ENCODE results near the gene DDX27.

- TF ChIP-seq POLR2A (IDR thresholded peaks at IDR 0.05) (no peak), CTCF (IDR thresholded peaks at IDR 0.05) (no peak)
Measured at GRCh38 chr20:49288250-49288751, 69.1 kb downstream of the DDX27 start.

Data from gastroesophageal sphincter (tissue), 3 donors.